Stomach (tissue), 9 donors: ENCODE data around the gene DPYSL3. TPM values are rescaled to one million over a fixed set of nuclear protein-coding genes. Genes with fewer than 3 reads are reported as not detected.

ENCODE experiments used
- DNase-seq, 2 donors: peaks; one replicate each; pipeline versions ENCODE4 v3.0.0 to v3.0.0-alpha.2; 2013 to 2019
- H3K27ac ChIP-seq, 5 donors: fragments of 200-600 bp in 4 of 5; sonication (generic) in 4 of 5; one replicate each; pipeline ENCODE4 v1.5.1; 2013 to 2019; ENCODE audit warnings: mild to moderate bottlenecking in 1 of 5, moderate library complexity in 1 of 5
- H3K27me3 ChIP-seq, 3 donors: fragments of 200-600 bp; sonication (generic); one replicate each; pipeline ENCODE4 v1.5.1; 2017 to 2019; ENCODE audit warnings: mixed run types in 1 of 3
- H3K36me3 ChIP-seq, 4 donors: fragments of 200-600 bp; sonication (generic); 1 replicate in 3 of 4; 2 replicates in 1 of 4; pipeline ENCODE4 v1.5.1; 2016 to 2019
- H3K4me1 ChIP-seq, 4 donors: fragments of 200-600 bp; sonication (generic); one replicate each; pipeline ENCODE4 v1.5.1; 2016 to 2019
- H3K4me3 ChIP-seq, 4 donors: fragments of 200-600 bp; sonication (generic) in 3 of 4; one replicate each; pipeline ENCODE4 v1.5.1; 2016 to 2019; ENCODE audit warnings: mild to moderate bottlenecking in 1 of 4
- H3K9me3 ChIP-seq, 4 donors: fragments of 200-600 bp; sonication (generic); one replicate each; pipeline ENCODE4 v1.5.1; 2016 to 2019
- CTCF ChIP-seq, 7 experiments: fragments of 450-650 bp in 4 of 7; fragments of 200-600 bp in 3 of 7; sonication (generic) in 3 of 7; IDR thresholded peaks; one replicate each; pipeline ENCODE4 v1.5.1; 2016 to 2019; ENCODE audit warnings: antibody characterized with exemption in 7 of 7, control low read depth in 2 of 7, mild to moderate bottlenecking in 1 of 7
- EP300 ChIP-seq: sonication (generic); formaldehyde crosslinking; IDR thresholded peaks from one replicate; pipeline ENCODE4 v1.6.1; 2017; ENCODE audit warnings: antibody characterized with exemption
- POLR2A ChIP-seq, 4 donors: fragments of 450-650 bp; IDR thresholded peaks; one replicate each; pipeline ENCODE4 v1.6.1; 2016; ENCODE audit warnings: antibody characterized with exemption in 4 of 4, control low read depth in 2 of 4, mild to moderate bottlenecking in 1 of 4, moderate library complexity in 1 of 4
- POLR2AphosphoS5 ChIP-seq, 3 donors: sonication (generic); formaldehyde crosslinking; IDR thresholded peaks; one replicate each; pipeline ENCODE4 v1.6.1; 2016; ENCODE audit warnings: antibody characterized with exemption in 3 of 3
- WGBS, 5 donors: extraction: QIAGEN DNeasy Blood & Tissue Kit in 3 of 5; methylation state at CpG; one replicate each; pipeline versions ENCODE4 v1.1.5 to v1.1.7; 2013 to 2018; 5-methylcytosine and 5-hydroxymethylcytosine counted together
- intact Hi-C: fragments of 100-400 bp; cut with DNase I; formaldehyde crosslinking; loops from one replicate; pipeline ENCODE4 v1.15.1; 2023; ENCODE audit warnings: low total_unique reads
- polyA plus RNA-seq, 3 donors: library from polyadenylated mRNA; stranded (reverse); fragments of 200-250 nt; gene quantifications; one replicate each; pipeline ENCODE4 v1.2.3, GENCODE V29; 2013
- total RNA-seq, 5 donors: library from RNA; depleted of rRNA; stranded (reverse); fragments of >200 nt; gene quantifications; one replicate each; pipeline versions ENCODE4 v1.1.0 to v1.2.3, GENCODE V29; 2014 to 2016
- donor health status: healthy with polysubstance abuse.
- donor health status: Bipolar disorder and iron deficiency.
- donor health status: healthy.

DPYSL3 gene
- total and polyA plus RNA-seq, 8 donors: 15.0 to 144 (median 38.0) TPM

GRCh38 chr5:147410496-147411358 lies 99.1 kb downstream of the DPYSL3 start:
- intact Hi-C loops: no loop called here

GRCh38 chr5:147408980-147409379 lies 100.9 kb downstream of the DPYSL3 start:
- TF ChIP-seq CTCF (IDR thresholded peaks at IDR 0.05) (no peak), EP300 (no peak)
- Histone ChIP-seq H3K27me3 (no peaks in the 10 kb centered on the region), H3K4me1 (peaks cover 5 to 45% (median 22%) of the 10 kb centered on the region in 4 donors), H3K9me3 (no peaks in the 10 kb centered on the region), H3K36me3 (peaks cover 0 to 6% (median 4%) of the 10 kb centered on the region in 4 donors), H3K27ac (peak overlapping the region in 1 of 5 donors; percentile 90), H3K4me3 (no peak overlapping the region)
- DNase-seq: no peak
- 89 to 96% (median 92%) methylated on average over 2 of the region's 2 CpGs for WGBS, 5 donors
- intact Hi-C loops: no loop called here

More at GRCh38 chr5:147410496-147411358, 99.1 kb downstream of the DPYSL3 start:
- Histone ChIP-seq H3K27me3 (no peaks in the 10 kb centered on the region), H3K4me3 (no peak overlapping the region), H3K9me3 (no peaks in the 10 kb centered on the region), H3K27ac (peak overlapping the region in 4 of 5 donors; percentile 57 to 90 (median 67)), H3K4me1 (peaks cover 0 to 28% (median 10%) of the 10 kb centered on the region in 4 donors), H3K36me3 (peaks cover 0 to 16% (median 4%) of the 10 kb centered on the region in 4 donors)
- no peak for TF ChIP-seq POLR2AphosphoS5 (IDR thresholded peaks at IDR 0.05)
- no peak for TF ChIP-seq POLR2A (IDR thresholded peaks at IDR 0.05)
- no peak for TF ChIP-seq EP300
- peak in 1 of 2 donors; percentile 61 for DNase-seq
- 60 to 76% (median 69%) methylated on average over 8 of the region's 8 CpGs for WGBS, 5 donors

GRCh38 chr5:147407094-147407681 lies 102.7 kb downstream of the DPYSL3 start:
- no peak overlapping the region for H3K4me3 ChIP-seq
- H3K36me3 ChIP-seq: peaks cover 0 to 4% (median 2%) of the 10 kb centered on the region in 4 donors
- intact Hi-C loops: no loop called here
- peak overlapping the region in 4 of 5 donors; percentile 27 to 90 (median 72) for H3K27ac ChIP-seq
- peak in 1 of 2 donors; percentile 23 for DNase-seq
- no peaks in the 10 kb centered on the region for H3K27me3 ChIP-seq
- TF ChIP-seq CTCF (IDR thresholded peaks at IDR 0.05) (no peak), POLR2AphosphoS5 (IDR thresholded peaks at IDR 0.05) (no peak), EP300 (no peak), POLR2A (IDR thresholded peaks at IDR 0.05) (no peak)
- H3K9me3 ChIP-seq: no peaks in the 10 kb centered on the region
- WGBS, 5 donors: 25 to 47% (median 38%) methylated on average over 8 of the region's 8 CpGs
- peaks cover 5 to 55% (median 26%) of the 10 kb centered on the region in 4 donors for H3K4me1 ChIP-seq

GRCh38 chr5:147406636-147407035 lies 103.2 kb downstream of the DPYSL3 start:
- Histone ChIP-seq H3K4me3 (no peak overlapping the region), H3K27ac (peak overlapping the region in 4 of 5 donors; percentile 27 to 90 (median 72)), H3K27me3 (no peaks in the 10 kb centered on the region), H3K9me3 (no peaks in the 10 kb centered on the region), H3K36me3 (peaks cover 0 to 7% (median 2%) of the 10 kb centered on the region in 4 donors), H3K4me1 (peaks cover 5 to 50% (median 26%) of the 10 kb centered on the region in 4 donors)
- intact Hi-C loops: no loop called here
- WGBS, 5 donors: 90 to 100% (median 94%) methylated on average over 1 of the region's 1 CpG
- no peak for DNase-seq
- no peak for TF ChIP-seq POLR2AphosphoS5 (IDR thresholded peaks at IDR 0.05)

GRCh38 chr5:147404706-147405105 lies 105.2 kb downstream of the DPYSL3 start:
- DNase-seq: no peak
- no peaks in the 10 kb centered on the region for H3K9me3 ChIP-seq
- H3K4me1 ChIP-seq: peaks cover 5 to 48% (median 17%) of the 10 kb centered on the region in 4 donors
- H3K36me3 ChIP-seq: peaks cover 0 to 27% (median 15%) of the 10 kb centered on the region in 4 donors
- 81 to 96% (median 90%) methylated on average over 1 of the region's 1 CpG for WGBS, 5 donors
- no peaks in the 10 kb centered on the region for H3K27me3 ChIP-seq
- intact Hi-C loops: no loop called here
- H3K4me3 ChIP-seq: no peak overlapping the region
- no peak for TF ChIP-seq EP300
- no peak for TF ChIP-seq CTCF (IDR thresholded peaks at IDR 0.05)
- no peak for TF ChIP-seq POLR2AphosphoS5 (IDR thresholded peaks at IDR 0.05)
- TF ChIP-seq POLR2A (IDR thresholded peaks at IDR 0.05): no peak
- peak overlapping the region; percentile 2 to 90 (median 76) for H3K27ac ChIP-seq
